K562 (cell line): ENCODE data around the gene TYRO3.

Source experiments
- E2F4 ChIP-seq: sonication (generic); formaldehyde crosslinking; IDR thresholded peaks from 2 replicates; pipeline ENCODE4 v1.8.0; 2022; ENCODE audit warnings: mild to moderate bottlenecking, low read depth, missing genetic modification reagents
- POLR2AphosphoS2 ChIP-seq: IDR thresholded peaks from 2 replicates; pipeline ENCODE4 v1.6.1; 2012; ENCODE audit warnings: low read length, improper control_type of control experiment
- RAD21 ChIP-seq, 2 experiments: fragments of 250-450 bp in 1 of 2; fragments of 450-650 bp in 1 of 2; sonication (Bioruptor Pico) in 1 of 2; formaldehyde crosslinking in 1 of 2; IDR thresholded peaks in 1 of 2; conservative IDR thresholded peaks in 1 of 2; 2 replicates each; pipeline versions ENCODE4 v1.4.0 to v1.8.0; 2020 to 2022; ENCODE audit warnings: mild to moderate bottlenecking in 2 of 2, moderate library complexity in 1 of 2
- ZNF253 ChIP-seq: fragments of 250-450 bp; sonication (Bioruptor Pico); conservative IDR thresholded peaks from 2 replicates; pipeline ENCODE4 v1.6.1; 2021; ENCODE audit warnings: mild to moderate bottlenecking

GRCh38 chr15:41554915-41555314 is 4.1 kb upstream of the TYRO3 start:
- no peak for TF ChIP-seq RAD21 (CRISPR knock-in tag; conservative IDR thresholded peaks at IDR 0.05 in 1 of 2, IDR thresholded peaks at IDR 0.05 in 1 of 2)
- TF ChIP-seq E2F4 (CRISPR knock-in tag), result no peak
- no peak for TF ChIP-seq ZNF253 (CRISPR knock-in tag)
- no peak for TF ChIP-seq POLR2AphosphoS2
